HepG2 (cell line): ENCODE measurements around the gene TMEM44. TPM values are rescaled to one million over a fixed set of nuclear protein-coding genes. Genes with fewer than 3 reads are reported as not detected.

Experiments used
- DMTF1 ChIP-seq: sonication (generic); formaldehyde crosslinking; IDR thresholded peaks from 2 replicates; pipeline ENCODE4 v1.4.0; 2020; ENCODE audit warnings: mild to moderate bottlenecking, missing genetic modification reagents
- EP300 ChIP-seq, 3 experiments: sonication (generic) in 1 of 3; formaldehyde crosslinking in 1 of 3; IDR thresholded peaks; 2 replicates each; pipeline versions ENCODE4 v1.5.1 to v1.6.1; 2011 to 2020; ENCODE audit warnings: low read depth in 2 of 3, low read length in 2 of 3, borderline replicate concordance in 1 of 3, improper control_type of control experiment in 1 of 3, mild to moderate bottlenecking in 1 of 3, missing genetic modification reagents in 1 of 3, moderate library complexity in 1 of 3
- GATA4 ChIP-seq: sonication (generic); IDR thresholded peaks from 2 replicates; pipeline ENCODE4 v1.6.1; 2016; ENCODE audit warnings: antibody characterized with exemption, low read depth, borderline replicate concordance
- GFI1 ChIP-seq: sonication (generic); formaldehyde crosslinking; IDR thresholded peaks from 2 replicates; pipeline ENCODE4 v1.5.0; 2020; ENCODE audit warnings: missing genetic modification reagents, mild to moderate bottlenecking, borderline replicate concordance
- GTF2F1 ChIP-seq: fragments of 150-350 bp; IDR thresholded peaks from 2 replicates; pipeline ENCODE4 v1.6.1; 2014; ENCODE audit warnings: low read length
- MLX ChIP-seq: IDR thresholded peaks from 2 replicates; pipeline ENCODE4 v1.6.1; 2016
- MXD1 ChIP-seq: sonication (generic); formaldehyde crosslinking; IDR thresholded peaks from 2 replicates; pipeline ENCODE4 v1.4.0; 2020; ENCODE audit warnings: mild to moderate bottlenecking, missing genetic modification reagents
- PHF21A ChIP-seq: sonication (generic); formaldehyde crosslinking; IDR thresholded peaks from 2 replicates; pipeline ENCODE4 v1.5.0; 2020; ENCODE audit warnings: mild to moderate bottlenecking, missing genetic modification reagents
- RFXAP ChIP-seq: sonication (generic); formaldehyde crosslinking; IDR thresholded peaks from 2 replicates; pipeline ENCODE4 v1.4.0; 2020; ENCODE audit warnings: missing genetic modification reagents, borderline replicate concordance
- SNAPC5 ChIP-seq: sonication (generic); formaldehyde crosslinking; IDR thresholded peaks from 2 replicates; pipeline ENCODE4 v1.8.1; 2023; ENCODE audit warnings: mild to moderate bottlenecking, missing genetic modification reagents, borderline replicate concordance
- ZBED4 ChIP-seq: sonication (generic); formaldehyde crosslinking; IDR thresholded peaks from 2 replicates; pipeline ENCODE4 v1.4.0; 2020; ENCODE audit warnings: missing genetic modification reagents, borderline replicate concordance
- ZBTB14 ChIP-seq: sonication (generic); formaldehyde crosslinking; IDR thresholded peaks from 2 replicates; pipeline ENCODE4 v1.4.0; 2020; ENCODE audit warnings: missing genetic modification reagents
- ZC3H4 ChIP-seq: sonication (generic); formaldehyde crosslinking; IDR thresholded peaks from 2 replicates; pipeline ENCODE4 v1.4.0; 2020; ENCODE audit warnings: missing genetic modification reagents, borderline replicate concordance
- ZFP36L1 ChIP-seq: sonication (generic); formaldehyde crosslinking; IDR thresholded peaks from 2 replicates; pipeline ENCODE4 v1.8.0; 2022; ENCODE audit warnings: mild to moderate bottlenecking, missing genetic modification reagents, moderate library complexity
- ZFP62 ChIP-seq: sonication (generic); formaldehyde crosslinking; IDR thresholded peaks from 2 replicates; pipeline ENCODE4 v1.4.0; 2020; ENCODE audit warnings: missing genetic modification reagents
- ZNF253 ChIP-seq: sonication (generic); formaldehyde crosslinking; IDR thresholded peaks from 2 replicates; pipeline ENCODE4 v1.8.0; 2022; ENCODE audit warnings: mild to moderate bottlenecking, missing genetic modification reagents, borderline replicate concordance
- ZNF274 ChIP-seq: sonication (generic); formaldehyde crosslinking; IDR thresholded peaks from 2 replicates; pipeline ENCODE4 v1.5.1; 2020; ENCODE audit warnings: mild to moderate bottlenecking, missing genetic modification reagents
- ZNF3 ChIP-seq: IDR thresholded peaks from 2 replicates; pipeline ENCODE4 v1.7.0; 2017; ENCODE audit warnings: inconsistent platforms
- ZNF317 ChIP-seq: sonication (generic); formaldehyde crosslinking; IDR thresholded peaks from 2 replicates; pipeline ENCODE4 v1.5.0; 2020; ENCODE audit warnings: mild to moderate bottlenecking, missing genetic modification reagents
- ZNF501 ChIP-seq: sonication (generic); formaldehyde crosslinking; IDR thresholded peaks from 2 replicates; pipeline ENCODE4 v1.5.1; 2020; ENCODE audit warnings: mild to moderate bottlenecking, moderate library complexity, missing genetic modification reagents
- ZNF75D ChIP-seq: sonication (generic); formaldehyde crosslinking; IDR thresholded peaks from 2 replicates; pipeline ENCODE4 v1.8.1; 2023; ENCODE audit warnings: missing genetic modification reagents, mild to moderate bottlenecking, borderline replicate concordance
- polyA plus RNA-seq, 8 experiments: library from polyadenylated mRNA; depleted of rRNA in 3 of 8; stranded (reverse) in 7 of 8; unstranded in 1 of 8; fragments of >200 nt; fragmentation: Illumina TruSeq in 4 of 8; extraction: Trizol in 4 of 8; gene quantifications; 2 replicates each; pipeline versions ENCODE4 v1.2.1 to v1.2.3, GENCODE V29; 2011 to 2016; ENCODE audit warnings: low read depth in 4 of 8, missing spikeins in 1 of 8, mixed read lengths in 1 of 8; ENCODE audit not compliant: insufficient read depth in 1 of 8
- total RNA-seq, 5 experiments: library from RNA; depleted of rRNA; stranded (reverse); fragments of >200 nt; fragmentation: Illumina TruSeq; extraction: Trizol; gene quantifications; 2 replicates each; pipeline ENCODE4 v1.2.3, GENCODE V29; 2016; ENCODE audit warnings: low read depth in 1 of 5

TMEM44 gene
- total and polyA plus RNA-seq, 2 of the 13 experiments (the other 11 are each of a cell fraction or from before 2014, with no cell fraction given), result 7.3 to 13.8 TPM

GRCh38 chr3:194633349-194634004 is at the start of gene TMEM44 (continued):
- TF ChIP-seq ZFP62 (CRISPR knock-in tag) (no peak), ZNF274 (CRISPR knock-in tag) (no peak), DMTF1 (CRISPR knock-in tag) (no peak), ZBTB14 (CRISPR knock-in tag) (peak; percentile 86), ZNF501 (CRISPR knock-in tag) (peak; percentile 65; the same call in 1 of the 2 replicates), SNAPC5 (no peak), ZFP36L1 (CRISPR knock-in tag) (peak; percentile 57; the same call in 1 of the 2 replicates), MXD1 (CRISPR knock-in tag) (peak; percentile 53; the same call in 1 of the 2 replicates), ZNF75D (no peak), RFXAP (CRISPR knock-in tag) (peak; percentile 56; the same call in 1 of the 2 replicates), MLX (CRISPR knock-in tag) (0 out of 2 replicates have a peak, but pooled peaks have one; percentile 31), GATA4 (no peak), ZBED4 (CRISPR knock-in tag) (no peak), PHF21A (peak; percentile 92), ZC3H4 (CRISPR knock-in tag) (no peak), GFI1 (CRISPR knock-in tag) (no peak), GTF2F1 (no peak), ZNF3 (CRISPR knock-in tag) (no peak), ZNF317 (CRISPR knock-in tag) (no peak), ZNF253 (CRISPR knock-in tag) (peak; percentile 61; the same call in 1 of the 2 replicates), EP300 (IDR thresholded peaks at IDR 0.05; ENCODE audit: low read depth in 2 of 2, low read length in 2 of 2) (no peak), EP300 (CRISPR knock-in tag; IDR thresholded peaks at IDR 0.05; ENCODE audit: borderline replicate concordance) (no peak)
